ENCODE data around the gene EXOSC10. TPM values are rescaled to one million over a fixed set of nuclear protein-coding genes. Genes with fewer than 3 reads are reported as not detected.

Gene EXOSC10
- total RNA-seq, 1 experiment from 2014 or later, result 73.0 TPM

DNA sequence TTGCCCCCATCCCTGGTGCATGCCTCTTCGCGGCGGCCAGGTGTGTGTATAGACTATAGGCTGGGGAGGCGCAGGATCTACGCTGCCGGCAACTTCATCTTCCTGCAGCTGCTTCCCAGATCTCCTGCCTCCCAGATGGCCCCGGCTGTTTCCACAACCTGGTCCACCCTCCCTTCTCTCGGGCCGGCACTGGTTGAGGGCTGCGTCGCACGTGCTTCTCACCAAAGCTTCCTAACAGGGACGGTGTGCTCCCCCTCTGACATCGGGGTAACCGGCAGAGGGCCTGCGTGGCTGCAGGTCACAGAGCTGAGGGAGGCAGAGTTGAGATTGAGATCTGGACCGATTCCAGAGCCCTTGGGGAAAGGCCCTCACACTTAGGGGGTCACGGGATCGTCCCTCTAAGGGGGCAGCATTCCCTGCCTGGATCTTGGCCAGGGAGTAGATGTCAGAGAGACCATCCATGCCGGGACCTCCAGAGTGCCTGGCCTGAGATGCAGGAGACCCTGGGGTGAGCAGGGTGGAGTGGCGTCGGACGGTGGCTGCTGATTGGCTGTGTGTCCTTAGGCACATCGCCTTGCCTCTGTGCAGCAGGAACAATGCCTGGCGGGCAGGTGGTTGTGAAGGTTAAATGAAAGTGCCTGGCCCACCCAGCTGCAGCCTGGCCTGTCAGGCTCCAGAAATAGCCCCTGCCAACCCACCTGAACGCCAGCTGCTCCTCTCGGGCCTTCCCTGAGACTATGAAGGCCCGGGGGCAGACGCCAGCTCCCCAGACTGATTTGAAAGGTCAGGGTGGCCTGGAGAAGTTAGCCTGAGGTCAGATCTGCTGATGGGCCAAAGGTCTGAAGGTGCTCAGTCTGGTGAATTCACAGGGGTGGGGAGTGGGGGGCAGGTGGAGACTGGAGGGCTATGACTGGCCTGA lies 46.6 kb downstream of the EXOSC10 start (continued):
- TF ChIP-seq, protein P1, sequence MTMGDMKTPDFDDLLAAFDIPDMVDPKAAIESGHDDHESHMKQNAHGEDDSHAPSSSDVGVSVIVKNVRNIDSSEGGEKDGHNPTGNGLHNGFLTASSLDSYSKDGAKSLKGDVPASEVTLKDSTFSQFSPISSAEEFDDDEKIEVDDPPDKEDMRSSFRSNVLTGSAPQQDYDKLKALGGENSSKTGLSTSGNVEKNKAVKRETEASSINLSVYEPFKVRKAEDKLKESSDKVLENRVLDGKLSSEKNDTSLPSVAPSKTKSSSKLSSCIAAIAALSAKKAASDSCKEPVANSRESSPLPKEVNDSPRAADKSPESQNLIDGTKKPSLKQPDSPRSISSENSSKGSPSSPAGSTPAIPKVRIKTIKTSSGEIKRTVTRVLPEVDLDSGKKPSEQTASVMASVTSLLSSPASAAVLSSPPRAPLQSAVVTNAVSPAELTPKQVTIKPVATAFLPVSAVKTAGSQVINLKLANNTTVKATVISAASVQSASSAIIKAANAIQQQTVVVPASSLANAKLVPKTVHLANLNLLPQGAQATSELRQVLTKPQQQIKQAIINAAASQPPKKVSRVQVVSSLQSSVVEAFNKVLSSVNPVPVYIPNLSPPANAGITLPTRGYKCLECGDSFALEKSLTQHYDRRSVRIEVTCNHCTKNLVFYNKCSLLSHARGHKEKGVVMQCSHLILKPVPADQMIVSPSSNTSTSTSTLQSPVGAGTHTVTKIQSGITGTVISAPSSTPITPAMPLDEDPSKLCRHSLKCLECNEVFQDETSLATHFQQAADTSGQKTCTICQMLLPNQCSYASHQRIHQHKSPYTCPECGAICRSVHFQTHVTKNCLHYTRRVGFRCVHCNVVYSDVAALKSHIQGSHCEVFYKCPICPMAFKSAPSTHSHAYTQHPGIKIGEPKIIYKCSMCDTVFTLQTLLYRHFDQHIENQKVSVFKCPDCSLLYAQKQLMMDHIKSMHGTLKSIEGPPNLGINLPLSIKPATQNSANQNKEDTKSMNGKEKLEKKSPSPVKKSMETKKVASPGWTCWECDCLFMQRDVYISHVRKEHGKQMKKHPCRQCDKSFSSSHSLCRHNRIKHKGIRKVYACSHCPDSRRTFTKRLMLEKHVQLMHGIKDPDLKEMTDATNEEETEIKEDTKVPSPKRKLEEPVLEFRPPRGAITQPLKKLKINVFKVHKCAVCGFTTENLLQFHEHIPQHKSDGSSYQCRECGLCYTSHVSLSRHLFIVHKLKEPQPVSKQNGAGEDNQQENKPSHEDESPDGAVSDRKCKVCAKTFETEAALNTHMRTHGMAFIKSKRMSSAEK (CRISPR knock-in tag; IDR thresholded peaks at IDR 0.05; ENCODE audit: borderline replicate concordance), result 0 out of 2 replicates have a peak, but pooled peaks have one; percentile 25
- TF ChIP-seq, protein P2, sequence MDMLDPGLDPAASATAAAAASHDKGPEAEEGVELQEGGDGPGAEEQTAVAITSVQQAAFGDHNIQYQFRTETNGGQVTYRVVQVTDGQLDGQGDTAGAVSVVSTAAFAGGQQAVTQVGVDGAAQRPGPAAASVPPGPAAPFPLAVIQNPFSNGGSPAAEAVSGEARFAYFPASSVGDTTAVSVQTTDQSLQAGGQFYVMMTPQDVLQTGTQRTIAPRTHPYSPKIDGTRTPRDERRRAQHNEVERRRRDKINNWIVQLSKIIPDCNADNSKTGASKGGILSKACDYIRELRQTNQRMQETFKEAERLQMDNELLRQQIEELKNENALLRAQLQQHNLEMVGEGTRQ (CRISPR knock-in tag; IDR thresholded peaks at IDR 0.05), result peak; percentile 38
- TF ChIP-seq JUN (CRISPR knock-in tag; IDR thresholded peaks at IDR 0.05) (no peak), MYBL2 (CRISPR knock-in tag; IDR thresholded peaks at IDR 0.05) (peak; percentile 51; the same call in 1 of the 2 replicates), FOXK1 (CRISPR knock-in tag; IDR thresholded peaks at IDR 0.05) (peak; percentile 64; the same call in 1 of the 2 replicates), NFATC4 (CRISPR knock-in tag; IDR thresholded peaks at IDR 0.05) (no peak), RELA (CRISPR knock-in tag; IDR thresholded peaks at IDR 0.05; ENCODE audit: borderline replicate concordance) (0 out of 2 replicates have a peak, but pooled peaks have one; percentile 62), NFYB (CRISPR knock-in tag; conservative IDR thresholded peaks at IDR 0.05; ENCODE audit: low read depth) (peak; percentile 31; the same call in 1 of the 2 replicates), ETV6 (CRISPR knock-in tag; IDR thresholded peaks at IDR 0.05) (peak; percentile 86; the same call in 1 of the 2 replicates), TP53 (CRISPR knock-in tag; IDR thresholded peaks at IDR 0.05) (no peak), CBFB (CRISPR knock-in tag; IDR thresholded peaks at IDR 0.05; ENCODE audit: low read depth) (no peak)
- TF ChIP-seq, protein P3, sequence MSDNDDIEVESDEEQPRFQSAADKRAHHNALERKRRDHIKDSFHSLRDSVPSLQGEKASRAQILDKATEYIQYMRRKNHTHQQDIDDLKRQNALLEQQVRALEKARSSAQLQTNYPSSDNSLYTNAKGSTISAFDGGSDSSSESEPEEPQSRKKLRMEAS (CRISPR knock-in tag; IDR thresholded peaks at IDR 0.05), result peak; percentile 84
- TF ChIP-seq, protein P4, sequence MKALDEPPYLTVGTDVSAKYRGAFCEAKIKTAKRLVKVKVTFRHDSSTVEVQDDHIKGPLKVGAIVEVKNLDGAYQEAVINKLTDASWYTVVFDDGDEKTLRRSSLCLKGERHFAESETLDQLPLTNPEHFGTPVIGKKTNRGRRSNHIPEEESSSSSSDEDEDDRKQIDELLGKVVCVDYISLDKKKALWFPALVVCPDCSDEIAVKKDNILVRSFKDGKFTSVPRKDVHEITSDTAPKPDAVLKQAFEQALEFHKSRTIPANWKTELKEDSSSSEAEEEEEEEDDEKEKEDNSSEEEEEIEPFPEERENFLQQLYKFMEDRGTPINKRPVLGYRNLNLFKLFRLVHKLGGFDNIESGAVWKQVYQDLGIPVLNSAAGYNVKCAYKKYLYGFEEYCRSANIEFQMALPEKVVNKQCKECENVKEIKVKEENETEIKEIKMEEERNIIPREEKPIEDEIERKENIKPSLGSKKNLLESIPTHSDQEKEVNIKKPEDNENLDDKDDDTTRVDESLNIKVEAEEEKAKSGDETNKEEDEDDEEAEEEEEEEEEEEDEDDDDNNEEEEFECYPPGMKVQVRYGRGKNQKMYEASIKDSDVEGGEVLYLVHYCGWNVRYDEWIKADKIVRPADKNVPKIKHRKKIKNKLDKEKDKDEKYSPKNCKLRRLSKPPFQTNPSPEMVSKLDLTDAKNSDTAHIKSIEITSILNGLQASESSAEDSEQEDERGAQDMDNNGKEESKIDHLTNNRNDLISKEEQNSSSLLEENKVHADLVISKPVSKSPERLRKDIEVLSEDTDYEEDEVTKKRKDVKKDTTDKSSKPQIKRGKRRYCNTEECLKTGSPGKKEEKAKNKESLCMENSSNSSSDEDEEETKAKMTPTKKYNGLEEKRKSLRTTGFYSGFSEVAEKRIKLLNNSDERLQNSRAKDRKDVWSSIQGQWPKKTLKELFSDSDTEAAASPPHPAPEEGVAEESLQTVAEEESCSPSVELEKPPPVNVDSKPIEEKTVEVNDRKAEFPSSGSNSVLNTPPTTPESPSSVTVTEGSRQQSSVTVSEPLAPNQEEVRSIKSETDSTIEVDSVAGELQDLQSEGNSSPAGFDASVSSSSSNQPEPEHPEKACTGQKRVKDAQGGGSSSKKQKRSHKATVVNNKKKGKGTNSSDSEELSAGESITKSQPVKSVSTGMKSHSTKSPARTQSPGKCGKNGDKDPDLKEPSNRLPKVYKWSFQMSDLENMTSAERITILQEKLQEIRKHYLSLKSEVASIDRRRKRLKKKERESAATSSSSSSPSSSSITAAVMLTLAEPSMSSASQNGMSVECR (CRISPR knock-in tag; IDR thresholded peaks at IDR 0.05; ENCODE audit: borderline replicate concordance), result 0 out of 2 replicates have a peak, but pooled peaks have one; percentile 22

DNA sequence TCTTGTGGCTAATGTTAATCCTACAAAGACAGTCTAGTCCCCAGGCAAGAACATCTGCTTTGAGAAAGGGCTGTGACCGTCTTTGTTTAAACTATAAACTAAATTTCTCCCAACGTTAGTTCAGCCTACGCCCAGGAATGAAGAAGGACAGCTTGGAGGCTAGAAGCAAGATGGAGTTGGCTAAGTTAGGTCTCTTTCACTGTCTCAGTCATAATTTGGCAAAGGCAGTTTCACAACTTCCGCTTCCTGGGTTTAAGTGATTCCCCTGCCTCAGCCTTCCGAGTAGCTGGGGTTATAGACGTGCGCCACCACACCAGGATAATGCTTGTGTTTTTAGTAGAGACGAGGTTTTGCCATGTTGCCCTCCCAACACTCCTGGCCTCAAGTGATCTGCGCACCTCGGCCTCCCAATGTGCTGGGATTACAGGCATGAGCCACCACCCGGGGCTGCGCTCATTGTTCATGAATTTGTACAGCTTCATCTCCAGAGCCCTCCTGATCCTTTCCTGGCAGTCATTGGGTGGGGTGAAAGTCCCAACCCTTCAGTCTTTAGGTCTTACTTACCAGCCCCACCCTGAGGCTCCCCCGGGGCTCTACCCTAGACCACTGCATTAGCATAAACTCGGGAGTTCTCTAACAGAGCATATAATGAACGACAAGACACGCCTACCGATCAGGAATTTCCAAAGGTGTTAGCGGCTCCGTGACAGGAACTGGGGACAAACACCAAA lies 47.7 kb downstream of the EXOSC10 start:
- CTCF ChIA-PET, result interaction anchor here (0.7 to 6.6 kb wide), 4 partner anchors 8 to 221 kb away, joined by 3 to 59 read pairs (median 7); partner anchors contain the start of genes SRM and UBIAD1
- peaks cover 4% of the 10 kb centered on the region for H3K36me3 Mint-ChIP-seq
- POLR2A ChIA-PET, result interaction anchor here (1.2 to 1.6 kb wide), 2 partner anchors 14 to 47 kb away, joined by 5 to 6 read pairs; partner anchors contain the start of gene EXOSC10
- DNase-seq (ENCODE audit: low spot score) (no peak), ATAC-seq (no peak)
- H3K4me1 Mint-ChIP-seq, result peaks cover 17% of the 10 kb centered on the region
- H3K27ac Mint-ChIP-seq, result no peak overlapping the region
- H3K27me3 Mint-ChIP-seq (ENCODE audit: low read depth), result no peaks in the 10 kb centered on the region
- no peaks in the 10 kb centered on the region for H3K9me3 Mint-ChIP-seq
- H3K4me3 Mint-ChIP-seq, result no peak overlapping the region
- TF ChIP-seq TCF7 (CRISPR knock-in tag; IDR thresholded peaks at IDR 0.05; ENCODE audit: low read depth) (no peak), ETV6 (CRISPR knock-in tag; IDR thresholded peaks at IDR 0.05) (no peak), ESRRA (CRISPR knock-in tag; IDR thresholded peaks at IDR 0.05; ENCODE audit: borderline replicate concordance) (no peak), FOXP1 (CRISPR knock-in tag; IDR thresholded peaks at IDR 0.05; ENCODE audit: borderline replicate concordance) (no peak), ZNF416 (CRISPR knock-in tag; IDR thresholded peaks at IDR 0.05) (no peak)
- TF ChIP-seq, protein P5, sequence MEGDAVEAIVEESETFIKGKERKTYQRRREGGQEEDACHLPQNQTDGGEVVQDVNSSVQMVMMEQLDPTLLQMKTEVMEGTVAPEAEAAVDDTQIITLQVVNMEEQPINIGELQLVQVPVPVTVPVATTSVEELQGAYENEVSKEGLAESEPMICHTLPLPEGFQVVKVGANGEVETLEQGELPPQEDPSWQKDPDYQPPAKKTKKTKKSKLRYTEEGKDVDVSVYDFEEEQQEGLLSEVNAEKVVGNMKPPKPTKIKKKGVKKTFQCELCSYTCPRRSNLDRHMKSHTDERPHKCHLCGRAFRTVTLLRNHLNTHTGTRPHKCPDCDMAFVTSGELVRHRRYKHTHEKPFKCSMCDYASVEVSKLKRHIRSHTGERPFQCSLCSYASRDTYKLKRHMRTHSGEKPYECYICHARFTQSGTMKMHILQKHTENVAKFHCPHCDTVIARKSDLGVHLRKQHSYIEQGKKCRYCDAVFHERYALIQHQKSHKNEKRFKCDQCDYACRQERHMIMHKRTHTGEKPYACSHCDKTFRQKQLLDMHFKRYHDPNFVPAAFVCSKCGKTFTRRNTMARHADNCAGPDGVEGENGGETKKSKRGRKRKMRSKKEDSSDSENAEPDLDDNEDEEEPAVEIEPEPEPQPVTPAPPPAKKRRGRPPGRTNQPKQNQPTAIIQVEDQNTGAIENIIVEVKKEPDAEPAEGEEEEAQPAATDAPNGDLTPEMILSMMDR (IDR thresholded peaks at IDR 0.05), result no peak
- TF ChIP-seq, protein P6, sequence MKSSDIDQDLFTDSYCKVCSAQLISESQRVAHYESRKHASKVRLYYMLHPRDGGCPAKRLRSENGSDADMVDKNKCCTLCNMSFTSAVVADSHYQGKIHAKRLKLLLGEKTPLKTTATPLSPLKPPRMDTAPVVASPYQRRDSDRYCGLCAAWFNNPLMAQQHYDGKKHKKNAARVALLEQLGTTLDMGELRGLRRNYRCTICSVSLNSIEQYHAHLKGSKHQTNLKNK (CRISPR knock-in tag; IDR thresholded peaks at IDR 0.05), result no peak
- TF ChIP-seq, protein P7, sequence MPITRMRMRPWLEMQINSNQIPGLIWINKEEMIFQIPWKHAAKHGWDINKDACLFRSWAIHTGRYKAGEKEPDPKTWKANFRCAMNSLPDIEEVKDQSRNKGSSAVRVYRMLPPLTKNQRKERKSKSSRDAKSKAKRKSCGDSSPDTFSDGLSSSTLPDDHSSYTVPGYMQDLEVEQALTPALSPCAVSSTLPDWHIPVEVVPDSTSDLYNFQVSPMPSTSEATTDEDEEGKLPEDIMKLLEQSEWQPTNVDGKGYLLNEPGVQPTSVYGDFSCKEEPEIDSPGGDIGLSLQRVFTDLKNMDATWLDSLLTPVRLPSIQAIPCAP (CRISPR knock-in tag; IDR thresholded peaks at IDR 0.05), result no peak
